Mesenteric fat pad (tissue), 1 donor: ENCODE measurements around the gene MRPL53. TPM values are rescaled to one million over a fixed set of nuclear protein-coding genes. Genes with fewer than 3 reads are reported as not detected.
"Not testable (repeated sequence)": the region's sequence is repeated elsewhere in the genome, so short reads cannot be mapped to it uniquely, and the experiment has no call there.

Experiments
- DNase-seq: peaks from one replicate; pipeline ENCODE4 v3.0.0-alpha.2; 2020; ENCODE audit warnings: low spot score
- total RNA-seq: library from RNA; stranded (reverse); fragmentation: NEBNext Ultra II Directional; extraction: Animal tissue kit (Norgen Biotek cat#: 25700); gene quantifications from one replicate; pipeline ENCODE4 v1.2.1, GENCODE V29; 2021
- donor health status: DM: yes; HTN: yes; CAD: no.

MRPL53 gene
- total RNA-seq, 1 donor from 2014 or later = 102 TPM

GRCh38 chr2:74454654-74455511 is 17.6 kb downstream of the MRPL53 start, which contains the start of gene INO80B:
TSS of gene INO80B (plus strand) at chr2:74455087. CDS start at chr2:74455117, 30 bp downstream.
- peak; percentile 96 for DNase-seq

GRCh38 chr2:74450570-74451190 is 21.8 kb downstream of the MRPL53 start:
- no peak for DNase-seq

- no peak for DNase-seq
Observed at GRCh38 chr2:74448771-74449170, 23.7 kb downstream of the MRPL53 start.

GRCh38 chr2:74447230-74447999 is 25.1 kb downstream of the MRPL53 start:
- no peak for DNase-seq

GRCh38 chr2:74444498-74445318 is 27.8 kb downstream of the MRPL53 start:
- no peak for DNase-seq

GRCh38 chr2:74442483-74443297 is 29.8 kb downstream of the MRPL53 start:
- not testable (repeated sequence) for DNase-seq

- DNase-seq = peak; percentile 91
Observed at GRCh38 chr2:74441690-74442482, 30.6 kb downstream of the MRPL53 start, which contains the start of gene RTKN. TSS of gene RTKN (minus strand) at chr2:74441937. CDS start at chr2:74441816, 121 bp downstream.

GRCh38 chr2:74441170-74441689 is 31.2 kb downstream of the MRPL53 start:
- no peak for DNase-seq

- peak; percentile 93 for DNase-seq
Observed at GRCh38 chr2:74440378-74441169, 31.9 kb downstream of the MRPL53 start.

- DNase-seq = no peak
Observed at GRCh38 chr2:74439803-74440377, 32.6 kb downstream of the MRPL53 start.

- no peak for DNase-seq
Observed at GRCh38 chr2:74439373-74439772, 33.1 kb downstream of the MRPL53 start.

- no peak for DNase-seq
Observed at GRCh38 chr2:74438248-74438647, 34.2 kb downstream of the MRPL53 start.

- no peak for DNase-seq
Observed at GRCh38 chr2:74436848-74437695, 35.4 kb downstream of the MRPL53 start.

- no peak for DNase-seq
Observed at GRCh38 chr2:74436111-74436805, 36.2 kb downstream of the MRPL53 start.

- no peak for DNase-seq
Observed at GRCh38 chr2:74430502-74430901, 42.0 kb downstream of the MRPL53 start.
